K562 (cell line): ENCODE data around the gene STX1A. TPM values are rescaled to one million over a fixed set of nuclear protein-coding genes. Genes with fewer than 3 reads are reported as not detected.
A peak's percentile ranks its signal among the peaks of the same experiment; 100 is the strongest.

ENCODE experiments used
- ATAC-seq: fragments of 200-7000 bp; cut with Tn5 transposase; 3 replicates; pipeline ENCODE4 v1.9.1; 2020; ENCODE audit warnings: moderate library complexity
- BruUV-seq: library from RNA; stranded (reverse); fragments of 400-500 nt; replicated peaks from 2 replicates; lab custom pipeline; 2021; lab: Mats Ljungman, UMichigan
- CTCF ChIA-PET: fragments of 300-600 bp; formaldehyde crosslinking; extraction: SDS; loops from one replicate; lab custom pipeline; 2021; ENCODE audit warnings: low intra/inter-chr PET ratio; lab: Yijun Ruan, JAX
- POLR2A ChIA-PET: fragments of 300-600, 350-650 bp; sonication (Branson Sonifier 250); formaldehyde crosslinking; extraction: SDS; loops from one replicate; lab custom pipeline; 2021; ENCODE audit warnings: antibody characterized with exemption, inconsistent platforms; lab: Yijun Ruan, JAX
- DNase-seq, 4 experiments: peaks; one replicate each; pipeline versions ENCODE4 v3.0.0 to v3.0.0-alpha.2; 2011 to 2018; ENCODE audit warnings: low spot score in 3 of 4, mixed read lengths in 3 of 4; ENCODE audit errors: extremely low read depth in 1 of 4
- FAIRE-seq: peaks from 2 replicates; lab custom pipeline; 2011; peaks lifted over from hg19 to GRCh38; lab: Jason Lieb, UNC
- H2AFZ ChIP-seq: 2 replicates; pipeline ENCODE4 v1.6.0; 2011; ENCODE audit warnings: low read depth, low read length, control low read depth, inconsistent platforms
- H3K27ac ChIP-seq: fragments of 200-600 bp; 3 replicates; pipeline ENCODE4 v1.8.0; 2011; ENCODE audit warnings: low read depth, mild to moderate bottlenecking, control low read depth, inconsistent platforms, low read length, moderate library complexity, mixed read lengths; ENCODE audit errors: extremely low read depth
- H3K27me3 ChIP-seq, 2 experiments: fragments of 300-600 bp in 1 of 2; 2 replicates in 1 of 2; 3 replicates in 1 of 2; pipeline versions ENCODE4 v1.6.0 to v1.8.0; 2011; ENCODE audit warnings: inconsistent platforms in 2 of 2, low read length in 2 of 2, mild to moderate bottlenecking in 1 of 2, mixed read lengths in 1 of 2, moderate library complexity in 1 of 2; ENCODE audit not compliant: control insufficient read depth in 2 of 2, insufficient read depth in 2 of 2
- H3K36me3 ChIP-seq: fragments of 300-600 bp; 3 replicates; pipeline ENCODE4 v1.8.0; 2011; ENCODE audit warnings: mild to moderate bottlenecking, low read length, inconsistent platforms; ENCODE audit not compliant: control insufficient read depth, insufficient read depth
- H3K4me1 ChIP-seq, 2 experiments: fragments of 200-600 bp in 1 of 2; replicated peaks in 1 of 2; 2 replicates in 1 of 2; 3 replicates in 1 of 2; pipeline versions ENCODE4 v1.5.1 to v1.8.0; 2011; ENCODE audit warnings: inconsistent platforms in 2 of 2, low read length in 2 of 2, mild to moderate bottlenecking in 1 of 2, mixed read lengths in 1 of 2, moderate library complexity in 1 of 2; ENCODE audit not compliant: control insufficient read depth in 2 of 2, insufficient read depth in 2 of 2
- H3K4me2 ChIP-seq: 2 replicates; pipeline ENCODE4 v1.6.1; 2011; ENCODE audit warnings: low read length, control low read depth, inconsistent platforms, mixed read lengths; ENCODE audit not compliant: insufficient read depth
- H3K4me3 ChIP-seq: fragments of 200-600 bp; sonication (generic), shearing (Covaris generic); 2 replicates; pipeline ENCODE4 v1.5.1; 2016; ENCODE audit warnings: control low read depth, inconsistent platforms
- H3K79me2 ChIP-seq: fragments of 200-600 bp; 3 replicates; pipeline ENCODE4 v1.8.0; 2011; ENCODE audit warnings: low read length, inconsistent platforms; ENCODE audit not compliant: control insufficient read depth, insufficient read depth
- H3K9ac ChIP-seq, 2 experiments: 2 replicates each; pipeline versions ENCODE4 v1.6.0 to v1.6.1; 2011; ENCODE audit warnings: low read depth in 2 of 2, low read length in 2 of 2, control low read depth in 1 of 2, inconsistent platforms in 1 of 2, mild to moderate bottlenecking in 1 of 2, mixed read lengths in 1 of 2; ENCODE audit not compliant: insufficient read depth in 1 of 2
- H3K9me1 ChIP-seq: one replicate; pipeline ENCODE4 v1.6.0; 2011; ENCODE audit warnings: inconsistent platforms, mild to moderate bottlenecking, low read length, moderate library complexity; ENCODE audit not compliant: control insufficient read depth, insufficient read depth
- H3K9me3 ChIP-seq: replicated peaks from 2 replicates; pipeline ENCODE4 v1.5.1; 2011; ENCODE audit warnings: low read depth, low read length, inconsistent platforms; ENCODE audit not compliant: control insufficient read depth, insufficient read depth
- H4K20me1 ChIP-seq: replicated peaks from 2 replicates; pipeline ENCODE4 v1.6.1; 2011; ENCODE audit warnings: low read length, inconsistent platforms, mixed read lengths; ENCODE audit not compliant: control insufficient read depth, insufficient read depth
- BRD4 ChIP-seq: fragments of 200-600 bp; sonication (generic); IDR thresholded peaks from 2 replicates; pipeline ENCODE4 v1.6.1; 2017; ENCODE audit warnings: inconsistent platforms
- HDAC1 ChIP-seq, 2 experiments: fragments of 450-650 bp; IDR thresholded peaks; 2 replicates each; pipeline ENCODE4 v1.6.1; 2016 to 2017; ENCODE audit warnings: inconsistent platforms in 1 of 2, mild to moderate bottlenecking in 1 of 2, moderate library complexity in 1 of 2
- HDGF ChIP-seq: fragments of 450-650 bp; IDR thresholded peaks from 2 replicates; pipeline ENCODE4 v1.6.1; 2016
- PHF8 ChIP-seq: fragments of 200-600 bp; sonication (generic); IDR thresholded peaks from 2 replicates; pipeline ENCODE4 v1.6.1; 2012; ENCODE audit warnings: mixed run types, mild to moderate bottlenecking, inconsistent platforms, low read length, moderate library complexity, borderline replicate concordance
- ZFX ChIP-seq: sonication (generic); formaldehyde crosslinking; IDR thresholded peaks from 2 replicates; pipeline ENCODE4 v1.8.0; 2022; ENCODE audit warnings: mild to moderate bottlenecking, missing genetic modification reagents, moderate library complexity
- ZNF766 ChIP-seq: fragments of 200-800 bp; sonication (Bioruptor generic); conservative IDR thresholded peaks from 2 replicates; pipeline ENCODE4 v1.6.1; 2016; ENCODE audit warnings: missing genetic modification characterization, missing compliant biosample characterization
- WGBS: fragments of 100-300 bp; shearing (Covaris generic); methylation state at CpG from one replicate; pipeline ENCODE4 v1.1.6; 2016; ENCODE audit warnings: low coverage, mixed read lengths; ENCODE audit not compliant: insufficient coverage; ENCODE audit errors: missing lambda C conversion rate; 5-methylcytosine and 5-hydroxymethylcytosine counted together
- in situ Hi-C: fragments of 300-500 bp; cut with MboI; formaldehyde crosslinking; loops from 4 replicates; pipeline ENCODE4 v1.15.0; 2018; ENCODE audit warnings: inconsistent platforms, mixed read lengths
- intact Hi-C: fragments of 100-400 bp; cut with micrococcal nuclease; formaldehyde crosslinking; loops from 2 replicates; pipeline ENCODE4 v1.14.2; 2022
- polyA plus RNA-seq, 8 experiments: library from polyadenylated mRNA; depleted of rRNA in 4 of 8; stranded (reverse) in 5 of 8; unstranded in 3 of 8; fragments of >200 nt; fragmentation: Nextera tagmentation in 2 of 8; fragmentation: Illumina TruSeq in 1 of 8; extraction: Ambion mirVana in 2 of 8; extraction: Trizol in 1 of 8; gene quantifications; 2 replicates each; pipeline versions ENCODE4 v1.2.1 to v1.2.3, GENCODE V29; 2011 to 2014; ENCODE audit warnings: inconsistent platforms in 1 of 8, missing spikeins in 1 of 8
- total RNA-seq, 7 experiments: library from RNA; depleted of rRNA in 6 of 7; stranded (reverse); fragments of >200 nt in 6 of 7; fragmentation: Illumina TruSeq in 2 of 7; extraction: Trizol in 2 of 7; gene quantifications; 2 replicates each; pipeline versions ENCODE4 v1.2.1 to v1.2.3, GENCODE V29; 2011 to 2021; ENCODE audit warnings: low replicate concordance in 1 of 7

The STX1A gene
- total and polyA plus RNA-seq, 9 of the 15 experiments (the other 6 are each of a cell fraction or from before 2014, with no cell fraction given): 0.04 to 15.1 (median 6.3) TPM

GRCh38 chr7:73668103-73668885, 51.2 kb downstream of the STX1A start:
- intact Hi-C loops (loop anchor here (2.0 to 5.0 kb wide), 2 partner anchors 55 to 64 kb away; no protein-coding TSS in a partner anchor), in situ Hi-C loops (no loop called here)
- H3K9me3 ChIP-seq: peaks cover under 1% of the 10 kb centered on the region; the same call in 1 of the 2 replicates
- FAIRE-seq: no peak
- POLR2A ChIA-PET: interaction anchor here (1.0 to 1.5 kb wide), 3 partner anchors 16 to 64 kb away, joined by 3 read pairs; no protein-coding TSS in a partner anchor
- ATAC-seq: no peak
- H4K20me1 ChIP-seq: no peaks in the 10 kb centered on the region; the same call in 1 of the 2 replicates
- H3K27me3 ChIP-seq: no peaks in the 10 kb centered on the region
- H3K4me1 ChIP-seq: peaks cover 9 to 42% of the 10 kb centered on the region in 2 experiments
- TF ChIP-seq PHF8 (peak; percentile 6; the same call in 1 of the 2 replicates), HDAC1 (IDR thresholded peaks at IDR 0.05) (0 out of 4 replicates have a peak, but pooled peaks of 1 of the 2 experiments have one; percentile 34), ZNF766 (CRISPR knock-in tag) (0 out of 2 replicates have a peak, but pooled peaks have one; percentile 7), ZFX (CRISPR knock-in tag) (0 out of 2 replicates have a peak, but pooled peaks have one; percentile 25), HDGF (0 out of 2 replicates have a peak, but pooled peaks have one; percentile 39), BRD4 (no peak)
- TF ChIP-seq, all 486 proteins: peak for 5
- peak overlapping the region; percentile 44 for H3K4me2 ChIP-seq
- peak overlapping the region; percentile 54; the same call in 1 of the 2 replicates for H2AFZ ChIP-seq
- CTCF ChIA-PET: interaction anchor here (0.5 to 2.9 kb wide), 5 partner anchors 28 to 63 kb away, joined by 3 to 24 read pairs (median 5); partner anchors contain the start of gene MLXIPL
- no peaks in the 10 kb centered on the region for H3K9me1 ChIP-seq
- H3K4me3 ChIP-seq: peak overlapping the region; percentile 53
- H3K79me2 ChIP-seq: no peaks in the 10 kb centered on the region
- no peaks in the 10 kb centered on the region for H3K36me3 ChIP-seq
- peak overlapping the region; percentile 10 to 90; a peak in 3 of 4 replicates for H3K9ac ChIP-seq
- no TSS peak for BruUV-seq
- H3K27ac ChIP-seq: no peak overlapping the region
- 21% methylated on average over 16 of the region's 52 CpGs for WGBS
- peak in 2 of 4 experiments; percentile 66 to 71 for DNase-seq
